GM18505 (cell line): ENCODE measurements around the gene ARSA.
A peak's percentile ranks its signal among the peaks of the same experiment; 100 is the strongest.
"Not testable (repeated sequence)": the region's sequence is repeated elsewhere in the genome, so short reads cannot be mapped to it uniquely, and the experiment has no call there.

ENCODE experiments used
- ATAC-seq: cut with Tn5 transposase; IDR thresholded peaks from one replicate; pipeline ENCODE4 v1.9.1; 2021; ENCODE audit not compliant: unreplicated experiment
- POLR2A ChIP-seq: IDR thresholded peaks from 4 replicates; pipeline ENCODE4 v1.6.1; 2011; ENCODE audit warnings: borderline replicate concordance; ENCODE audit not compliant: insufficient read depth, insufficient read length; ENCODE audit errors: extremely low read depth

ARSA gene

GRCh38 chr22:50640857-50641647 is 13.1 kb upstream of the ARSA start:
- ATAC-seq = no peak
- TF ChIP-seq POLR2A = no peak

- not testable (repeated sequence) for ATAC-seq
These were observed 12.3 kb upstream of the ARSA start for GRCh38 chr22:50640296-50640695.

- TF ChIP-seq POLR2A = no peak
- ATAC-seq = no peak
These were observed 7.6 kb upstream of the ARSA start for GRCh38 chr22:50635591-50635990.

- TF ChIP-seq POLR2A = no peak
These were observed 5.8 kb upstream of the ARSA start for GRCh38 chr22:50633771-50634170.

GRCh38 chr22:50633086-50633485 is 5.1 kb upstream of the ARSA start:
- no peak for ATAC-seq
- no peak for TF ChIP-seq POLR2A

More at GRCh38 chr22:50633771-50634170, 5.8 kb upstream of the ARSA start:
- ATAC-seq = no peak

GRCh38 chr22:50630376-50630775 is 2.4 kb upstream of the ARSA start:
- TF ChIP-seq POLR2A = no peak

GRCh38 chr22:50628543-50629134 is 687 bp upstream of the ARSA start:
- TF ChIP-seq POLR2A = no peak
- ATAC-seq = peak; percentile 6

More at GRCh38 chr22:50630376-50630775, 2.4 kb upstream of the ARSA start:
- ATAC-seq = no peak

- ATAC-seq = no peak
- no peak for TF ChIP-seq POLR2A
These were observed 906 bp downstream of the ARSA start for GRCh38 chr22:50626850-50627641.

- no peak for TF ChIP-seq POLR2A
- no peak for ATAC-seq
These were observed 1.6 kb downstream of the ARSA start for GRCh38 chr22:50626314-50626849.

- no peak for TF ChIP-seq POLR2A
- ATAC-seq = no peak
These were observed 2.2 kb downstream of the ARSA start for GRCh38 chr22:50625568-50626313.

GRCh38 chr22:50625131-50625567 is 2.8 kb downstream of the ARSA start:
- no peak for ATAC-seq
- TF ChIP-seq POLR2A = no peak

- no peak for TF ChIP-seq POLR2A
- ATAC-seq = no peak
These were observed 3.4 kb downstream of the ARSA start for GRCh38 chr22:50624347-50625130.
